GM18951 (cell line): ENCODE measurements around the gene CCL22.

Experiments
- POLR2A ChIP-seq: IDR thresholded peaks from 4 replicates; pipeline ENCODE4 v1.6.1; 2011; ENCODE audit warnings: mild to moderate bottlenecking; ENCODE audit not compliant: insufficient read length, insufficient read depth; ENCODE audit errors: extremely low read depth
- in situ Hi-C: fragments of 300-500 bp; cut with MboI; formaldehyde crosslinking; loops from one replicate; pipeline ENCODE4 v1.12.0; 2022; ENCODE audit warnings: low sequenced_read_pairs, mixed read lengths, inconsistent platforms; ENCODE audit not compliant: unreplicated experiment

Gene CCL22

GRCh38 chr16:57405097-57405496 lies 46.5 kb downstream of the CCL22 start:
- in situ Hi-C loops: loop anchor here (25.0 kb wide), 1 partner anchor 318 kb away; the partner anchor contains the start of gene CPNE2
- TF ChIP-seq POLR2A: no peak

DNA sequence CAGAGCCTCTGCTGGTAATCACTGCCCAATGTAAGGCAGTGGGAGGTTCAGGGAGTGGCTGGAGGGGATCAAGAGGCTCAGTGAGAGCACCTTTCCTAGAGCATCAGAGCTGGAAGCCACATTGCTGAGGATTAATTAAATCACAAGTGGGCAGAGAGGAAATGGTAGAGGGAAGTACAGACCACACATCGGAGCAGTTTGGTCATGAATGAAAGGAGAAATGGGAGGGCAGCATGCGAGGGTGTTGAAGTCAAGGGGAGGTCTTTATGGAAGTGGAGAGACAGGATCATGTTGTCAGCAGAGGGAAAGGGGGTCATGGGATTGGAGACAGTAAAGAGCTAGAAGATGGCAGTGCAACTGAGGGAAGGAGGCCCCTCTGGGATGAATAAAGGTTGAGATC lies 48.3 kb downstream of the CCL22 start:
- TF ChIP-seq POLR2A: no peak
- in situ Hi-C loops: loop anchor here (25.0 kb wide), 1 partner anchor 320 kb away; the partner anchor contains the start of gene CPNE2

DNA sequence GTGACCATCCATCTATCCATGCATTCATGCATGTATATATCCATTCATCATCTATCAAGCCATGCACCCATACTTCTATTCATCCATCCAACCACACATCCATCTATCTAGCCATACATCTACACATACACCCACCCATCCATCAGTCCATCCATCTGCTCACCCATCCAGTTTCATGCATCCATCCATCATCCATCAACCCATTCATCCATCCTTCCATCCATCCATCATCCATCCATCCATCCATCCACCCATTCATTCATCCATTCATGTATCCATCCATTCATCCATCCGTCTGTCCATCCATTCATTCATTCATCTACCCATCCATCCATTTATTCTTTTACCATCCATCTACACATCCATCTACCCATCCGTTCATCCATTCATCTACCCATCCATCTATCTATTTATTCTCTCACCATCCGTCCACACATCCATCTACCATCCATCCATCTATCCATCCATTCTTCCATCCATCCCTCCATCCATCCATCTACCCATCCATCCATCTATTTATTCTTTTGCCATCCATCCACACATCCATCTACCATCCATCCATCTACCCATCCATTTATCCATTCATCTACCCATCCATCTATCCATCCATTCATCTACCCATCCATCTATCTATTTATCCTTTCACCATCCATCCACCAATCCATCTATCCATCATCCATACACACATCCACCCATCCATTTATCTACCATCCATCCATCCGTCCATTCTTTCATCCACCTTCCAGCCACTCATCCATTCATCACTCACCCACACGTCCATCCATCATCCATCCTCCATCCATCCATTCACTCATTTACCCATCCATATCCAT lies 49.2 kb downstream of the CCL22 start:
- in situ Hi-C loops: loop anchor here (25.0 kb wide), 1 partner anchor 320 kb away; the partner anchor contains the start of gene CPNE2
- TF ChIP-seq POLR2A: no peak

DNA sequence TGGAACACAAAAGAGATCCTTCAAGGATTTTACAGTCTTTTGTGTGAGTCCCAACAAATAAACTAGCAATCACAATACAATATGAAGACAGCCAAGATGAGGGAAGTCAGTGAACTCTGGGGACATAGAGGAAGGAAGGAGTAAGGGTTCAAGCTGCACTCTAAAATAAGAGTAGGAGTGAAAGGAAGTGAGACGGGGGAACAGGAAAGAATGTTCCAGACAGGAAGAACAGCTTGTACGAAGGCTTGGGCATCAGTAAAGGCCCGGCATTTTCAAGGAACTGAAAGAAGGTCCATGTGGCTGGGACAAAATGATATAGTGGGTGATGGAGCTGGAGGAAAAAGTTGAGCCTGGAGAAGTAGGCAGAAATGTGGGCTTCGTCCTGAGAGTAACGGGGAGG lies 50.5 kb downstream of the CCL22 start:
- TF ChIP-seq POLR2A: no peak
- in situ Hi-C loops: loop anchor here (25.0 kb wide), 1 partner anchor 322 kb away; the partner anchor contains the start of gene CPNE2

DNA sequence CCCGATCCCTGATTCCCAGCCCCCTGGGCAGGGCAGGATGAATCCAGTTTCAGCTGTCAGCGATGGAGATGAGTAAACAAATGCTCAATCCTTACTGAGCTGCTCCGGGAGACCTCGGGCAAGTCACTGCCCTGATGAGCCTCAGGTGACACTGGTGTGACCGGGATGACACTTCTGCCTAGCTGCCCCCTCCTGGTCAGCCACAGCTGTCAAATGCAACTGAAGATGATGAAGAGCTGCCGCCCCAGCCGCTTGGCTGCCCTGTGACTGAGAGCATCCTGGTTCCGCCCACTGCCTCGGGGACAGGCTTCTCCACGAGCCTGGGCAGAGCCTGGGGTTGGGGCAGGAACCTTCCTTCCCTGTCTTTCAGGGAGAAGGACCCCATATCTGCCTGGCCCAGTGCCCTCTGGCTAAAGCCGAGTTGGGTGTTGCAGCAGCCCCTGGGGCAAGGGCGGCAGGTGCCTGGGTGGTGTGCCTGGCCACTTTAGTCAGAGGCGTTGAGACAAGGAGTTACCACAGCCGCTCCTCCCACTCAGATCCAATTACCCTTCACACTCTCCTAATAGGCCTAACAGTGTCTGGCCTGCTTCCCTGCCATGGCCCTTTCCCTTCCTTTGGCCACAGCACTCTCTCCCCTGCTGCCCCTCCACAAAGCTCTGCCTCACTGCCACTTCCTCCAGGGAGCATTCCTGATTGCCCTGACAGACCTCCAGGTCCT lies 51.4 kb downstream of the CCL22 start:
- TF ChIP-seq POLR2A: no peak
- in situ Hi-C loops: loop anchor here (25.0 kb wide), 1 partner anchor 323 kb away; the partner anchor contains the start of gene CPNE2

DNA sequence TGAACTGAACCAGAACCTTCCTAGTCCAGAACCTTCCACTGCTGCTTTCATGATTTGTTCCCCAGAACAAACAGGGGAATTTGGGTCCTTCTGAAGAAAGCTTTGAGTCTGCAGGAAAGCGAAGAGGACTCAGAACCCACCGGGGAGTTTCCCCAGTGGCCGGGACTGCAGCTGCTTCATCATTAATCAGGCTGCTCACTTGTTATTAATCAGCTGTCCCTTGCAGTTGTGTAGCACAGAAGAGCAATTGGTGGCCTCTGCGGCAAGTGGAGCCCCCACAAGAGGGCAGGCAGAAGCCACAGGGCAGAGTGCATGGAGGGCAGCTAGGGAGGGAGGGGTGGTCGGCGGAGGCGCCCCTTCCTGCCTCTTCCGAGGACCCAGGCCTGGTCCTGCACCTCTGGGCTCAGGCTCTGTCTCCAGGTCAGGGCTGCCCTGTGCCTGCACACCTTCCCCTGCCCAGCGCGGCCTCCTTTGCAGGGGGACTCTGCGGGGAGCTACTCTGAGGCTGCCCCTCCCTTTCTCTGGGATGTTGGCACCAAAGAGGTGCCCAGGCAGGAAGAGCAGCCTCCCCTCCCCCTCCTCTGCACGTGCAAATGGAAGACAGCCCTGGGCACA lies 52.9 kb downstream of the CCL22 start:
- in situ Hi-C loops: loop anchor here (25.0 kb wide), 1 partner anchor 324 kb away; the partner anchor contains the start of gene CPNE2
- TF ChIP-seq POLR2A: no peak

DNA sequence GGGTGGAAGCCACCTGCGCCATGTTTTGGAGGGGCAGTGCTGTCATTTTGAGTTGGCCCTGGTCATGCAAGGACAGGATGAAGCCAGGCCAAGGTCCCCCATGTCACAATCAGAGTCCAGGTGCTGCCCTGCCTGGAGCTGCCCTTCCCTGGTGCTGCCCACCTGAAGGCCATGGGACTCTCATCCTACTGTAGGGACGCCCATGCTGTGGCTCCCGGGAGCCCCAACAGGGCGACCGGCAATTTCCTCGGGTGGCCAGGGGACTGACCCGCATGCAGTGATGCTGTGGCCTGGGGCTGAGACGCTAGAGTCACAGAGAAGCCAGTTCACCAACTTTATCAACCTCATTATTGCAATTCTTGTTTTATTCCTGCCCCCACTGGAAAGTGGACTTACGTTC lies 54.0 kb downstream of the CCL22 start:
- TF ChIP-seq POLR2A: no peak
- in situ Hi-C loops: loop anchor here (25.0 kb wide), 1 partner anchor 325 kb away; the partner anchor contains the start of gene CPNE2

DNA sequence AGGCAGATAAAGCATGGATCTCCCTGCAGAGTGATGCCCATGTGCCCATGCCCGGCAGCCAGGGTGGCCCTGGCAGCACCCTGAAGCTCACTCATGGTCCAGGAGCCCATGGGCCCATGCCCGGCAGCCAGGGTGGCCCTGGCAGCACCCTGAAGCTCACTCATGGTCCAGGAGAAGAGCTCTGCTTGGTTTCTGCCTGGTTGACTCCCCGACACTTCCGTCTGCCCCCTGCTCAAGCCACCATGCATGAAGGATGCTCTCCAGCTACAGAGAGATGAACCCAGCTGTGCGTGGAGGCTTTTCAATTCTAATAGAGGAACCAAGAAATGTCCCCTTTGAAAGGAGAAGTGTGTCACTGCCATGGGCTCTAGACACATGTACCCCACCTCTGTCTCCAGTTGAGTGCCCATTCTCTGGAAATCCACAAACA lies 54.7 kb downstream of the CCL22 start:
- TF ChIP-seq POLR2A: no peak
- in situ Hi-C loops: loop anchor here (25.0 kb wide), 1 partner anchor 326 kb away; the partner anchor contains the start of gene CPNE2

DNA sequence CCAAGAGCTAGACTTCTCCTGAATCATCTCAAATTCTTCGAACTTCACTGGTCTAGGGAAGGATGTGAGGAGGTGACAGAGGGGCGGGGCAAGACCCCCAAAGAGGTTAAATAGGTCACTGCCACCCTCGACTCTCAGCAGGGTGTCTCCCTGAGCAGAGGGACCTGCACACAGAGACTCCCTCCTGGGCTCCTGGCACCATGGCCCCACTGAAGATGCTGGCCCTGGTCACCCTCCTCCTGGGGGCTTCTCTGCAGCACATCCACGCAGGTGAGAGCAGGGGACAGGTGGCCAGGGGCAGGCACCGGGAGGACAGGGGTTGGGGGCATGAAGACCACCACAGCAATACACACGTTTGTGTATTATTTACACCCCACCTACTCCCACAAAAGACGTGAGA lies 55.1 kb downstream of the CCL22 start:
- no peak for TF ChIP-seq POLR2A
- in situ Hi-C loops: loop anchor here (25.0 kb wide), 1 partner anchor 326 kb away; the partner anchor contains the start of gene CPNE2
